Measurements from ENCODE around the gene IFT88. TPM values are rescaled to one million over a fixed set of nuclear protein-coding genes. Genes with fewer than 3 reads are reported as not detected.

The IFT88 gene
- total and polyA plus RNA-seq, 2 donors (not counting 1 experiment from before 2014, with no cell fraction given), result 9.3 to 17.5 TPM

DNA sequence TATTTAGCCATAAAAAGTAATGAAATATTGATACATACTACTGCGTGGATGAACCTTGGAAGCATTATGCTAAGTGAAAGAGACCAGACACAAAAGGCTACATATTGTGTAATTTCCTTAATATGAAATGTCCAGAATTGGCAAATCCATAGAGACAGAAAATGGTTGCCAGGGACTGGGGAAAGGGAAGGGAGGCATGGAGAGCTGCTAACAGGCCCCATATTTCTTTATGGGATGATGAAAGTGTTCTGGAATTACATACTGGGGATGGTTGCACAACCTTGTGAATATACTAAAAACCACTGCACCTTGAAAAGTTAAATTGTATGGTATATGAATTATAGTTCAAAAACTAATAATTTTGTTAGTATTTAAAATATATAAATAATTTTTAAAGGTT is 3.6 kb downstream of the IFT88 start:
- Histone ChIP-seq H3K27ac (ENCODE audit: insufficient read depth, low read length) (no peak overlapping the region), H3K4me2 (ENCODE audit: extremely low read depth, insufficient read depth, low read length) (no peak overlapping the region), H3K9me3 (ENCODE audit: control insufficient read depth, insufficient read depth, low read depth, low read length) (no peaks in the 10 kb centered on the region), H3K36me3 (ENCODE audit: control insufficient read depth, insufficient read depth, low read length) (peaks cover 2% of the 10 kb centered on the region), H3K9ac (ENCODE audit: insufficient read depth, low read length) (no peak overlapping the region), H3K79me2 (ENCODE audit: control insufficient read depth, insufficient read depth, low read length) (no peaks in the 10 kb centered on the region), H3K4me3 (replicated peaks in 1 of 4; ENCODE audit: control extremely low read depth in 1 of 4, insufficient read depth in 1 of 4, low read depth in 3 of 4, low read length in 4 of 4) (no peak overlapping the region), H2AFZ (ENCODE audit: low read length) (no peak overlapping the region), H3K4me1 (ENCODE audit: control insufficient read depth, extremely low read depth, insufficient read depth, low read length) (peaks cover 2% of the 10 kb centered on the region), H3K27me3 (ENCODE audit: control insufficient read depth, insufficient read depth, low read length) (no peaks in the 10 kb centered on the region), H4K20me1 (ENCODE audit: control insufficient read depth, extremely low read depth, insufficient read depth, low read length) (no peaks in the 10 kb centered on the region)
- TF ChIP-seq EZH2 (IDR thresholded peaks at IDR 0.05; ENCODE audit: low read length, missing control alignments), result no peak
- TF ChIP-seq, protein P1, sequence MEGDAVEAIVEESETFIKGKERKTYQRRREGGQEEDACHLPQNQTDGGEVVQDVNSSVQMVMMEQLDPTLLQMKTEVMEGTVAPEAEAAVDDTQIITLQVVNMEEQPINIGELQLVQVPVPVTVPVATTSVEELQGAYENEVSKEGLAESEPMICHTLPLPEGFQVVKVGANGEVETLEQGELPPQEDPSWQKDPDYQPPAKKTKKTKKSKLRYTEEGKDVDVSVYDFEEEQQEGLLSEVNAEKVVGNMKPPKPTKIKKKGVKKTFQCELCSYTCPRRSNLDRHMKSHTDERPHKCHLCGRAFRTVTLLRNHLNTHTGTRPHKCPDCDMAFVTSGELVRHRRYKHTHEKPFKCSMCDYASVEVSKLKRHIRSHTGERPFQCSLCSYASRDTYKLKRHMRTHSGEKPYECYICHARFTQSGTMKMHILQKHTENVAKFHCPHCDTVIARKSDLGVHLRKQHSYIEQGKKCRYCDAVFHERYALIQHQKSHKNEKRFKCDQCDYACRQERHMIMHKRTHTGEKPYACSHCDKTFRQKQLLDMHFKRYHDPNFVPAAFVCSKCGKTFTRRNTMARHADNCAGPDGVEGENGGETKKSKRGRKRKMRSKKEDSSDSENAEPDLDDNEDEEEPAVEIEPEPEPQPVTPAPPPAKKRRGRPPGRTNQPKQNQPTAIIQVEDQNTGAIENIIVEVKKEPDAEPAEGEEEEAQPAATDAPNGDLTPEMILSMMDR (conservative IDR thresholded peaks at IDR 0.05 in 1 of 2, IDR thresholded peaks at IDR 0.05 in 1 of 2; ENCODE audit: low read depth in 1 of 2, low read length in 2 of 2), result no peak
- DNase-seq (ENCODE audit: low read depth in 2 of 2), result peak in 1 of 2 donors; percentile 71

DNA sequence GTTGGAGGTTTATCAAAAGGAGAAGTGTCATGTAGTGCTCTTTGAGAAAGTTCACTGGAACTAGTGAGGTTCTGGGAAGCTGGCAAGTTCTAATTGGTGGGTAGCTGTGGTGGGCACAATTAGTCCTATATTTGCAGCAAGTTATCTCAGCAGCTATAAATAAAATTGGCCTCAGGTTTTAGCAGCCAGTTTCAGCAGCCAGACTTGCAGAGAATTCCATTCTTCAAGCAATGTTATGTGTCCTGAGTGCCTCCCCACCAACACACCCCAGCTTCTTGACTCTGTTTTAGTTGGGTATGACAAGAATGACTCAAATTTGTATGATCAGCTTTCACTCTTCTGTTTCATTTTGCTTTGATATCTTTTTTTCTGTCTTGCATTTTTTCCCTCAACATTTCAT is 4.7 kb downstream of the IFT88 start:
- H3K4me3 ChIP-seq (replicated peaks in 1 of 4; ENCODE audit: control extremely low read depth in 1 of 4, insufficient read depth in 1 of 4, low read depth in 3 of 4, low read length in 4 of 4), result no peak overlapping the region
- H3K9me3 ChIP-seq (ENCODE audit: control insufficient read depth, insufficient read depth, low read depth, low read length), result no peaks in the 10 kb centered on the region
- no peaks in the 10 kb centered on the region for H3K79me2 ChIP-seq (ENCODE audit: control insufficient read depth, insufficient read depth, low read length)
- H4K20me1 ChIP-seq (ENCODE audit: control insufficient read depth, extremely low read depth, insufficient read depth, low read length), result no peaks in the 10 kb centered on the region
- no peak overlapping the region for H3K9ac ChIP-seq (ENCODE audit: insufficient read depth, low read length)
- no peak overlapping the region for H3K4me2 ChIP-seq (ENCODE audit: extremely low read depth, insufficient read depth, low read length)
- DNase-seq (ENCODE audit: low read depth in 2 of 2), result no peak
- no peak overlapping the region for H3K27ac ChIP-seq (ENCODE audit: insufficient read depth, low read length)
- H3K36me3 ChIP-seq (ENCODE audit: control insufficient read depth, insufficient read depth, low read length), result peaks cover 2% of the 10 kb centered on the region
- no peaks in the 10 kb centered on the region for H3K27me3 ChIP-seq (ENCODE audit: control insufficient read depth, insufficient read depth, low read length)
- TF ChIP-seq, protein P1 (conservative IDR thresholded peaks at IDR 0.05 in 1 of 2, IDR thresholded peaks at IDR 0.05 in 1 of 2; ENCODE audit: low read depth in 1 of 2, low read length in 2 of 2), result no peak
- no peak for TF ChIP-seq EZH2 (IDR thresholded peaks at IDR 0.05; ENCODE audit: low read length, missing control alignments)
- peaks cover 2% of the 10 kb centered on the region for H3K4me1 ChIP-seq (ENCODE audit: control insufficient read depth, extremely low read depth, insufficient read depth, low read length)
- no peak overlapping the region for H2AFZ ChIP-seq (ENCODE audit: low read length)

DNA sequence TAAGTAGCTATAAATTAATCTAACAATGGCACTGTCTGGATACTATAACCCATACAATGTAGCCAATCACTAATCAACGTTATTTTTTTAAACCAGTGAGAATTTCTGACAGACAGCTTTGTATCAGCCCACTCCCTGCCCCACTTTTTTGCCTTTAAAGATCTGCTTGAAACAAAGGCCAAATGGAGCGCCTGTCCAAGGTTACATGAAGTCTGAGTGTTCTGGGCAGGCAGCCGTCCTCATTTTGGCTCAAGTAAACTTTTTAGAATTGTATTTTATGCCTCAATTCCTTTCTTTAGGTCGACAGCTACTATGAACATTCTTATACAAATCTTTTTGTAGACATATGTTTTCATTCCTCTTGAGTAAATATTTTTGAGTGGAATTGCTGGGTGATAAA is 6.2 kb downstream of the IFT88 start:
- Histone ChIP-seq H3K27ac (ENCODE audit: insufficient read depth, low read length) (no peak overlapping the region), H3K4me3 (replicated peaks in 1 of 4; ENCODE audit: control extremely low read depth in 1 of 4, insufficient read depth in 1 of 4, low read depth in 3 of 4, low read length in 4 of 4) (no peak overlapping the region), H3K4me1 (ENCODE audit: control insufficient read depth, extremely low read depth, insufficient read depth, low read length) (peaks cover 2% of the 10 kb centered on the region), H3K9me3 (ENCODE audit: control insufficient read depth, insufficient read depth, low read depth, low read length) (no peaks in the 10 kb centered on the region), H3K4me2 (ENCODE audit: extremely low read depth, insufficient read depth, low read length) (no peak overlapping the region), H4K20me1 (ENCODE audit: control insufficient read depth, extremely low read depth, insufficient read depth, low read length) (no peaks in the 10 kb centered on the region), H3K27me3 (ENCODE audit: control insufficient read depth, insufficient read depth, low read length) (no peaks in the 10 kb centered on the region), H3K36me3 (ENCODE audit: control insufficient read depth, insufficient read depth, low read length) (peaks cover 2% of the 10 kb centered on the region), H3K79me2 (ENCODE audit: control insufficient read depth, insufficient read depth, low read length) (no peaks in the 10 kb centered on the region), H3K9ac (ENCODE audit: insufficient read depth, low read length) (no peak overlapping the region), H2AFZ (ENCODE audit: low read length) (no peak overlapping the region)
- DNase-seq (ENCODE audit: low read depth in 2 of 2), result no peak
- no peak for TF ChIP-seq EZH2 (IDR thresholded peaks at IDR 0.05; ENCODE audit: low read length, missing control alignments)
- TF ChIP-seq, protein P1 (conservative IDR thresholded peaks at IDR 0.05 in 1 of 2, IDR thresholded peaks at IDR 0.05 in 1 of 2; ENCODE audit: low read depth in 1 of 2, low read length in 2 of 2), result no peak

Measured in fibroblast of lung (primary cell).